Stimulated activated memory B cell treated with anti-CD40 and anti-IgM and Interleukin-4, amounts not matched to agents 10 μg/mL and 1 μg/mL and 100 μg/mL, for 72 hours (primary cell): Measurements from ENCODE around the gene RCL1.
A peak's percentile ranks its signal among the peaks of the same experiment; 100 is the strongest.

ENCODE experiments used
- ATAC-seq: fragments of 150-1000 bp; cut with Tn5 transposase; 2 replicates; pipeline ENCODE4 v1.10.0; 2021
- H3K27ac Mint-ChIP-seq: one replicate; pipeline ENCODE4 v1.8.0; 2022; ENCODE audit warnings: mild to moderate bottlenecking, mixed read lengths
- H3K27me3 Mint-ChIP-seq: one replicate; pipeline ENCODE4 v1.8.0; 2022; ENCODE audit warnings: mixed read lengths
- H3K36me3 Mint-ChIP-seq: one replicate; pipeline ENCODE4 v1.8.0; 2022; ENCODE audit warnings: mixed read lengths
- H3K4me1 Mint-ChIP-seq: one replicate; pipeline ENCODE4 v1.8.0; 2022; ENCODE audit warnings: mixed read lengths
- H3K4me3 Mint-ChIP-seq: one replicate; pipeline ENCODE4 v1.8.0; 2022; ENCODE audit warnings: mild to moderate bottlenecking, moderate library complexity, mixed read lengths
- H3K9me3 Mint-ChIP-seq: one replicate; pipeline ENCODE4 v1.8.0; 2022; ENCODE audit warnings: mixed read lengths

Gene RCL1

DNA sequence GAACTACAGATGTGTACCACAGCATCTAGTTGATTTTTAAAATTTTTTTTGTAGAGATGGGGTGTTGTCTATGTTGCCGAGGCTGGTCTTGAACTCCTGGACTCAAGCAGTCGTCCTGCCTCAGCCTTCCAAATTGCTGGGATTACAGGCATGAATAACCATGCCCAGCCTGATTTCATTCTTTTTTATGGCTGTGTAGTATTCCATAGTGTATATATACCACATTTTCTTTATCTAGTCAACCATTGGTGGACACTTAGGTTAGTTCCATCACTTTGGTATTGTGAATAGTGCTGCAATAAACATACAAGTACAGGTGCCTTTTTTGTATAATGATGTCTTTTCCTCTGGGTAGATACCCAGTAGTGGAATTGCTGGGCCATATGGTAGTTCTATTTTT is 3.8 kb downstream of the RCL1 start:
- Mint-ChIP-seq H3K9me3 (no peaks in the 10 kb centered on the region), H3K4me1 (peaks cover 69% of the 10 kb centered on the region), H3K27ac (no peak overlapping the region), H3K27me3 (no peaks in the 10 kb centered on the region), H3K4me3 (no peak overlapping the region), H3K36me3 (no peaks in the 10 kb centered on the region)
- ATAC-seq = no peak

DNA sequence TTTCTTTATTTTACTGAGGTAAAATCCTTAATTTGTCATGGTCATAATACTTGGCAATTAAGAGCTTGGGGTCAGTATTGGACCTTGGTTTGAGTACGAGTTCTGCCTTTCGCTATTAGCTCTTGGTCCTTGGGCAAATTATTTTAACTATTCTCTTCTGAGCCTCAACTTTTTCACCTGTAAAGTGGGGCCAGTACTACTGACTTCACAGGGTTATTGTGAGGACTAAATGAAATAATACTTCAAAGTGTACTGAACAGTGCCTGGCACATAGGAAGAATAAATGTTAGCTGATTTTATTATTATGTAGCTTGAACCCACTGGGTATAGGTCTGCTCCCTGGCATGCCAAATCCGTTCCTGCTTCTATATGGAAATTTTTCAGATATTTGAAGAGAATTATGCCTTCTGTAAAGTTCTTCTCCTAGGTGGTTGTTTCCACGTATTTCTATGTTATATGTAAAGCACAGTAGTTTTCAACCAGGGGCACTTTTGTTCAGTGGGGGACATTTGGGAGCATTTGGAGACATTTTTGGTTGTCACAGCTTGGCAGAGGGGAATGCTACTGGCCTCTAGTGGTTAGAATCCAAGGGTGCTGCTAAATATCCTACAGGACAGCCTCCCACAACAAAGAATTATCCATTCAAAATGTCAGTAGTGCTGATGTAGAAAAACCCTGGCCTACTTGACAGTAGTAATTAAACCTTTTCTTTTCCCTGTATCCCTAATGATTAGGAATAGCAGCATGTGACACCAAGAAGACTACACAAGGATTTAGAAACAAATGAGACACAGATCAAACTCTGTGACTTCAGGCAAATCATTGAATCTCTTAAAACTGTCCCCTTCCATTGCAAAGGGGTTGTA is 4.5 kb downstream of the RCL1 start:
- no peak for ATAC-seq
- Mint-ChIP-seq H3K27me3 (no peaks in the 10 kb centered on the region), H3K4me1 (peaks cover 62% of the 10 kb centered on the region), H3K4me3 (no peak overlapping the region), H3K27ac (peak overlapping the region; percentile 82), H3K9me3 (no peaks in the 10 kb centered on the region), H3K36me3 (no peaks in the 10 kb centered on the region)

DNA sequence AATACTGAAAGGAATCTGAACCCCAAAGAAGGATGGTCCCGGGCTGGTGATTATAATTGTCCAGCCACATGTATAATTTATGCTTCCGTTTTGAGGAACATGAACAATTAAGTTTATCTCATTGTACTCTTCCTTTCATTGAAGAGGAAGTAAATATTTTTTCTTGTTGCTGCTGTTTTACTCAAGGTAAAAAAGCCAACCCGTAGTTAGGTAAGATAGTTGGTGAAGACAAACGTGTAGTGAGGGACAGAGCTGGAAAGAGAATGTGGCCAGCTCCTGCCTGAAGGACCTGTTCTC is 5.1 kb downstream of the RCL1 start:
- H3K27ac Mint-ChIP-seq = peak overlapping the region; percentile 82
- peaks cover 63% of the 10 kb centered on the region for H3K4me1 Mint-ChIP-seq
- ATAC-seq = no peak
- no peaks in the 10 kb centered on the region for H3K9me3 Mint-ChIP-seq
- H3K27me3 Mint-ChIP-seq = no peaks in the 10 kb centered on the region
- H3K36me3 Mint-ChIP-seq = no peaks in the 10 kb centered on the region
- no peak overlapping the region for H3K4me3 Mint-ChIP-seq

DNA sequence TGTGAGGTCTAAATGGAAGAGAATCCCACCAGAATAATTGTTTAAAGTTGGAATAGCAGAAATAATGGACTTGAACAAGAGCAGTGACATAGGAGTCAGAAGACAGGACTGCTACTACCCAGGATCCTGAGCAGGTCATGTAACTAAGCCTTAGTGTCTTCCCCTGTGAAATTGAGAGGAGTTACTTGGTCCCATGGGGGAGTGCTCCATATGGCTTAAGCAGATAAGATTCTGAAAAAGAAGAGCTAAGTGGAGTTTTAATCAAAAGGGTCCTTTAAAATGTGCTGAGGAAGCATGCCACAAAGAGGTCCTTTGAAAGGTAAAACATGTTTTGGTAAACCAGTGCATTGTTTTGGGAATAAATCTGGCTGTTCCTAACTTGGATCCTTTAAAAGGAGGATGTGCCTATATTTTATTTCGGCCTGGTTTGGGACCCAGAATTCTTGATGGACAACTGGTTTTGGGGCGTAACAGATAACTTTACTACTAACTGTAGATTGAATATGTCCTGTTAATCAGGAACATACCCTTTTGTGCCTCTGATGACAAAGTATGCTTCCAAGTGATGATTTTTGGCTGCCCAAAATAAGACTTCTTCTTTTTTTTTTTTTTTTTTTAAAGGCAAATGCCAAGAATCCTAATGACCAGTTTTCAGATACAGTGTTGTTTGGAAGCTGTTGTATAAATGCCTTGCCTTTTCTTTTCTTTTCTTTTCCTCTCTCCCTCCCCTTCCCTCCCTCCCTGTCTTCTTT is 5.7 kb downstream of the RCL1 start:
- peaks cover 65% of the 10 kb centered on the region for H3K4me1 Mint-ChIP-seq
- H3K27ac Mint-ChIP-seq = peak overlapping the region; percentile 82
- ATAC-seq = no peak
- H3K4me3 Mint-ChIP-seq = no peak overlapping the region
- H3K9me3 Mint-ChIP-seq = no peaks in the 10 kb centered on the region
- H3K27me3 Mint-ChIP-seq = no peaks in the 10 kb centered on the region
- no peaks in the 10 kb centered on the region for H3K36me3 Mint-ChIP-seq

DNA sequence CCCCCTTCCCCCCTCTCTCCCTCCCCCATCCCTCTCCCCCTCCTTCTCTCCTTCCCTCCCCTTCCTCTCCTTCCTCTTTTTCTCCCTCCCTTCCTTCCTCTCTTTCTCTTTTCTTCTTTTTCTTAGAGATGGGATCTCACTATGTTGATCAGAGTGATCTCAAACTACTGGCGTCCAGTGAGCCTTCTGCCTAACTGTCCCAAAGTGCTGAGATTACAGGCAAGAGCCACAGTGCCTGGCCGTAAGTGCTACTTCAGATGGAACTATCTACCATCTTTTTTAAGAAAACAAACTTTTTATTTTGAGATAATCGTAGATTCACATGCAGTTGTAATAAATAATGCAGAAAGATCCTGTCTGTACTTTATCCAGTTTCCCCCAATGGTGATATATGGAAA is 6.3 kb downstream of the RCL1 start:
- no peaks in the 10 kb centered on the region for H3K36me3 Mint-ChIP-seq
- H3K27ac Mint-ChIP-seq = peak overlapping the region; percentile 82
- H3K9me3 Mint-ChIP-seq = no peaks in the 10 kb centered on the region
- no peak overlapping the region for H3K4me3 Mint-ChIP-seq
- peaks cover 65% of the 10 kb centered on the region for H3K4me1 Mint-ChIP-seq
- H3K27me3 Mint-ChIP-seq = no peaks in the 10 kb centered on the region
- ATAC-seq = no peak

DNA sequence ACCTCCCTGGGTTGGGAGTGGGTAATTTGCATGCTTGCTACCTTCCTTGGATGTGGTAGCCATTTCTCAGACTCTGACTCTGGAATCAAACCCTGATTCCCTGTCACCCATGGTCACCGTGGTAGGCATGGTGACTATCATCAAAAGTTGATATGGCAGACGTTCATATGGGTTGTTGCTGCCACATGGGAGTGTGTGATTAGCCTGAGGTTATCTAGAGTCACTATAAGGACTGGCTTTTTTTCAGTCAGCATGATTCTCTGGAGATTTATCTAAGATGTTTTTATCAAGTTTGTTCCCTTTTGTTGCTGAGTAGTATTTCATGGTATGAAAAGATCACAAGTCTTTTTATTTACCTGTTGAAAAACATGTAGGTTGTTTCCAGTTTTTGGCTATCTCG is 7.0 kb downstream of the RCL1 start:
- H3K9me3 Mint-ChIP-seq = no peaks in the 10 kb centered on the region
- ATAC-seq = no peak
- peaks cover 61% of the 10 kb centered on the region for H3K4me1 Mint-ChIP-seq
- H3K4me3 Mint-ChIP-seq = no peak overlapping the region
- no peak overlapping the region for H3K27ac Mint-ChIP-seq
- no peaks in the 10 kb centered on the region for H3K27me3 Mint-ChIP-seq
- H3K36me3 Mint-ChIP-seq = peaks cover 2% of the 10 kb centered on the region

DNA sequence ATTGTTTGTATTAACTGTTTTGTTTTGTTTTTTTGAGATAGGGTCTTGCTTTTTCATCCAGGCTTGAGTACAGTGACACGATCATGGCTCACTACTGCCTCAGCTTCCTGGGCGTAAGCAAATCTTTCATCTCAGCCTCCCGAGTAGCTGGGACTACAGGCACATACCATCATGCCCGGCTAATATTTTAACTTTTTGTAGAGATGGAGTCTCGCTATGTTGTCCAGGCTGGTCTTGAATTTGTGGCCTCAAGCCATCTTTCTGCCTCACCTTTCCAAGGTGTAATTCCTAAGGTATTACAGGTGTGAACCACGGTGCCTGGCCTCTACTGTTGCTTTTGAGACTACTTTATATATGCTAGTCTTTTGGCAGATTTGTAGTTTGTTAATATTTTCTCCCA is 8.4 kb downstream of the RCL1 start:
- Mint-ChIP-seq H3K27me3 (no peaks in the 10 kb centered on the region), H3K4me1 (peaks cover 60% of the 10 kb centered on the region), H3K36me3 (peaks cover 16% of the 10 kb centered on the region), H3K27ac (no peak overlapping the region), H3K9me3 (peaks cover 5% of the 10 kb centered on the region), H3K4me3 (no peak overlapping the region)
- no peak for ATAC-seq

DNA sequence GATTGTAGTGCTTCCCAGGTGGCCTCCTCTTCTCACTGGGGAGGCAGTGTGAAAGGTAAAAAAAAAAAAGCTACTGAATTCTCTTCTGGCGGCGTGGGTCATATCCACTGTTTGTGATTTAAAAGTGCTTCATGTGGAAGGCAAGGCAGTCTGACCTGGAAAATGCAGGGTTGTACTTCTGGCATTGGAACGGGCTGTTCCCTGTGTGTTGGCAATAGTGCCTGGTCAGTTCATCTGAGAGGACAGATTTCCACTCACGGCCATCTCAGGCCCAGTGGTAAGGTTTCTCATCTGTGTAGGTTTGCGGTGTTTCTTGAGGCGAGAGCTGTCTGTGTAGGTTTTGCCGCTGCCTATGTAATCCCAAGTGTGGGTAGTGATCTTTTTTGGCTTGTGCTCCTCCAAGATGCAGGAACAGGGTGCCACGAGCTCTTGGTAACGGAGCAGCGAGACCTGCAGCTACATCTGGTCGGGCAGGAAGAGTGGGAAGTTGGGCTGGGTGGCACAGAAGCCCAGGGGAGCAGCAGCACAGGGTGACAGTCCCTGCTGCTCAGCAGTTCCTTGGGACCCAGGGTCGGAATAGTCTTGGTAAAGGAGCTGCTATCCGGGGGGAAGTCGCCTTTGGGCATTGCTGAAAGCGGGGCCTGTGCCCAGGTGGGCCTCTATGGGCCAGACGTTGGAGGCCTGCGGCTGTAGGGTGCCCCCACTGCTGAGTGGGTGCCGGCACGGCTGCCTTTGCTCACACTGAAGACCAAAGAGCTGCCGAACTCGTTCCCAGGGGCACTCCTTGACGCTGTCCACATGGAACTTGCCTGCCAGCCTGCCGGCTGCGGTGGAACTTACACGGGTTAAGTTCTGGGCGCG is 11.2 kb downstream of the RCL1 start:
- no peak overlapping the region for H3K27ac Mint-ChIP-seq
- peaks cover 10% of the 10 kb centered on the region for H3K9me3 Mint-ChIP-seq
- H3K36me3 Mint-ChIP-seq = peaks cover 37% of the 10 kb centered on the region
- H3K4me3 Mint-ChIP-seq = no peak overlapping the region
- ATAC-seq = no peak
- H3K4me1 Mint-ChIP-seq = peaks cover 58% of the 10 kb centered on the region
- no peaks in the 10 kb centered on the region for H3K27me3 Mint-ChIP-seq

DNA sequence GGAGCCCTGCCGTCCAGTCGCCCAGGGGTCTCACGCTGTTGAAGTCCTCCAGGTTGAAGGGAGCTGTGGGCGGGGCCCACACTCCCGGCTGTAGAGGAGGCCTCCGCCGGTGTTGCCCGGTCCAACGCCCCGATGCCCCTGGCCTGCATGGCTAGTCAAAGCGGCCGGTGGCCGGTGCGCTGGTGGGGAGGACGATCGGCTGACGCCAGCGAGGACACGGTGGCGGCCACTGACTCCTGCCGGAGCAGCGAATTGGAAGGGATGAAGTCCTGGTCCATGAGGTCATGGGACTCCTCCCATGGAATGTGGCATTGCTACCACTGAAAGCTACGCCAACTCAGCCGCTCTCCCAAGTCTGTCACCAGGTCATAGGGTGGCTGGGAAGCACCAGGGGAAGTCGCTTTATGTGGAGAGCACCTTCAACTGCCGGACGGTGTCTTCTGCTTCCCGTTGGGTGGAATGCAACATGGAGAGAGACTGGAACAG is 11.8 kb downstream of the RCL1 start:
- peaks cover 37% of the 10 kb centered on the region for H3K36me3 Mint-ChIP-seq
- peaks cover 58% of the 10 kb centered on the region for H3K4me1 Mint-ChIP-seq
- H3K27me3 Mint-ChIP-seq = no peaks in the 10 kb centered on the region
- H3K27ac Mint-ChIP-seq = no peak overlapping the region
- ATAC-seq = no peak
- peaks cover 10% of the 10 kb centered on the region for H3K9me3 Mint-ChIP-seq
- H3K4me3 Mint-ChIP-seq = no peak overlapping the region

DNA sequence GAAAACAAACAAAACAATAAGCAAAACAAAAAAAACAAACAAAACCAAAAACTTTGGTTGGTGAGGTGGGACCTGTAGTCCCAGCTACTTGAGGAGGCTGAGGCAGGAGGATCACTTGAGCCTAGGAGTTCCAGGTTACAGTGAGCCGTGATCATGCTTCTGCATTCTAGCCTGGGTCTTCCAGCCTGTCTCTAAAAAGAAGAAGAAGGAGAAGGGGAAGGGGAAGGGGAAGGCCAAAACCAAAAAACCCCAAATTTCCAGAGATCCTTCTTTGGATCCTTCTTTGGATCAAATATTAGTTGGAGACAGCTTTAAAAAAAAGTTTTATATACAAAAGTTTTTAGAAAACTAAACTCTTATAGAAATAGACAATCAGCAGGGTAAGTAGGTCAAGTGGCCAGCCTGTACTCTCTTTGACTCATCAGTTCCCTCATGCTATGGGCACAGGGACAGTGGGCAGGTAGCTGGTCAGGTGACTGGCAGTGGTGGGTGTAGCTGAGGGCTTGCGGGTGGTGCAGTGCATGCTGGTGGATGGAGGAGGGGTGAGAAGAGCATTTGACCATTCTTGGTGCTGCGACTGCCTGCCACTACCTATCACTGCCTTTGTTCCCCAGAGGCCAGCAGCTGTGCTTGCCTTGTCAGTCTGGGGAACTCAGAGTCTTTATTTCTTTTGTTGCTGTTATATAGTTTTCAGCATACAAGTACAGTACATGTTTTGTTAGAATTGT is 12.6 kb downstream of the RCL1 start:
- H3K4me3 Mint-ChIP-seq = no peak overlapping the region
- peaks cover 37% of the 10 kb centered on the region for H3K36me3 Mint-ChIP-seq
- peaks cover 10% of the 10 kb centered on the region for H3K9me3 Mint-ChIP-seq
- H3K27ac Mint-ChIP-seq = no peak overlapping the region
- peaks cover 57% of the 10 kb centered on the region for H3K4me1 Mint-ChIP-seq
- H3K27me3 Mint-ChIP-seq = no peaks in the 10 kb centered on the region
- no peak for ATAC-seq

DNA sequence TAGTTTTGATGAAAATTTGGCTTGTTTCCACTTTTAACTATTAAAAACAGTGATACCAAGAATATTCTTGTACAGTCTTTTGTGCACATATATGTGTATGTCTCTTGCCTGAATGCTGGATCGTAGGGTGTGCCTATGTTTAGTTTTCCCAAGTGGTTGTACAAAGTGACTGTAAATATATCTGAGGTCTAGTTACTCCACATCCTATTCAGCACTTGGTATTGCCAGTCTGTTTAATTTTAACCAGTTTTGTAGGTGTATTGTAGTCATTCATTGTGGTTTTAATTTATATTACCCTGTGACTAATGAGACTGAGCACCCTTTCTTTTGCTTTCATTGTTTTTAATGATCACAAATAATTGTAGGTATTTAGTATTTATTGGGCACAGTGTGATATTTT is 17.8 kb downstream of the RCL1 start:
- peaks cover 37% of the 10 kb centered on the region for H3K36me3 Mint-ChIP-seq
- ATAC-seq = no peak
- H3K9me3 Mint-ChIP-seq = peaks cover 12% of the 10 kb centered on the region
- H3K27me3 Mint-ChIP-seq = no peaks in the 10 kb centered on the region
- H3K27ac Mint-ChIP-seq = no peak overlapping the region
- H3K4me1 Mint-ChIP-seq = peaks cover 76% of the 10 kb centered on the region
- H3K4me3 Mint-ChIP-seq = no peak overlapping the region

DNA sequence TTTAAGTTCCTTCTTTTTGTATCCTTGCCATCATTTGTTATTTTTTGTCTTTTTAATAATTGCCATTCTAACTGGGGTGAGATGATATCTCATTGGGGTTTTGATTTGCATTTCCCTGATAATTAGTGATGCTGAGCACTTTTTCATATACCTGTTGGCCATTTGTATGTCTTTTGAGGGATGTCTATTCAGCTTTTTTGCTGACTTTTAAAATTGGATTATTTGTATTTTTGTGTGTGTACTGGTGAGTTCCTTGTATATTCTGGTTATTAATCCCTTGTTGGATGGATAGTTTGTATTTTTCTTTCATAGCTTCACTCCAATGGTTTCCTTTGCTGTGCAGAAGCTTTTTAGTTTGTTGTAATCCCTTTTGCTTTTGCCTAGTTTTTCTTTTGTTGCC is 19.1 kb downstream of the RCL1 start:
- Mint-ChIP-seq H3K4me1 (peaks cover 76% of the 10 kb centered on the region), H3K36me3 (peaks cover 24% of the 10 kb centered on the region)

DNA sequence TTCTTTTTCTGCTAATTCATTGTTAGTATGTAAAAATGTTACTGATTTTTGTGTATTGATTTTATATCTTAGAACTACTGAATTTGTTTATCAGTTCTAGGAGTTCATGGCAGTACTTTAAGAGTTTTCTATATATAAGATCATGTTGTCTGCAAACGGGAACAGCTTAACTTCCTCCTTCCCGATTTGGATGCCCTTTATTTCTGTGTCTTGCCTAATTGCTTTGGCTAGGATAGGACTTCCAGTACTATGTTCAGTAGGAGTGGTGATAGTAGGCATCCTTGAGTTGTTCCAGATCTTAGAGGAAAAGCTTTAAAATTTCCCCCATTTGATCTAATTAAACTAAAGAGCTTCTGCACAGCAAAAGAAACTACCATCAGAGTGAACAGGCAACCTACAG is 20.1 kb downstream of the RCL1 start:
- Mint-ChIP-seq H3K27ac (peak overlapping the region; percentile 64), H3K4me1 (peaks cover 69% of the 10 kb centered on the region), H3K9me3 (peaks cover 4% of the 10 kb centered on the region), H3K27me3 (no peaks in the 10 kb centered on the region), H3K4me3 (no peak overlapping the region), H3K36me3 (peaks cover 16% of the 10 kb centered on the region)
- ATAC-seq = no peak

More for the DNA sequence above, 19.1 kb downstream of the RCL1 start:
- H3K4me3 Mint-ChIP-seq = no peak overlapping the region
- no peak for ATAC-seq
- H3K27me3 Mint-ChIP-seq = no peaks in the 10 kb centered on the region
- H3K27ac Mint-ChIP-seq = no peak overlapping the region
- H3K9me3 Mint-ChIP-seq = peaks cover 7% of the 10 kb centered on the region

DNA sequence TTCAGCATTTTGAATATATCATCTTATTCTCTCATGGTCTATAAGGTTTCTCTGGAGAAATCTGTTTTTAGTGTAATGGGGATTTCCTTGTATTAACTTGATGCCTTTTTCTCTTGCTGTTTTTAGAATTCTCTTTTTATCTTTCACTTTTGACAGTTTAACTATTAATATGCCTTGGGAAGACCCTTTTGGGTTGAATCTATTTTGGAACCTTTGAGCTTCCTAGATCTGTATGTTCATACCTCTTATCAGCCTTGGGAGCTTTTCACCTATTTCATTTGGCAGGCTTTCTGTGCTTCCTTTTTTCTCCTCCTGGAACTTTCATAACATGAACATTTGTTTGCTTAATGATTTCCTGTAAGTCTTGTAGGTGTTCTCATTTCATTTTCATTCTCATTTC is 22.2 kb downstream of the RCL1 start:
- H3K4me3 Mint-ChIP-seq = peak overlapping the region; percentile 57
- peaks cover 55% of the 10 kb centered on the region for H3K4me1 Mint-ChIP-seq
- H3K27ac Mint-ChIP-seq = peak overlapping the region; percentile 87
- H3K36me3 Mint-ChIP-seq = peaks cover 10% of the 10 kb centered on the region
- peaks cover 4% of the 10 kb centered on the region for H3K9me3 Mint-ChIP-seq
- ATAC-seq = no peak
- H3K27me3 Mint-ChIP-seq = no peaks in the 10 kb centered on the region
